ENCODE data around the gene GIGYF1.

DNA sequence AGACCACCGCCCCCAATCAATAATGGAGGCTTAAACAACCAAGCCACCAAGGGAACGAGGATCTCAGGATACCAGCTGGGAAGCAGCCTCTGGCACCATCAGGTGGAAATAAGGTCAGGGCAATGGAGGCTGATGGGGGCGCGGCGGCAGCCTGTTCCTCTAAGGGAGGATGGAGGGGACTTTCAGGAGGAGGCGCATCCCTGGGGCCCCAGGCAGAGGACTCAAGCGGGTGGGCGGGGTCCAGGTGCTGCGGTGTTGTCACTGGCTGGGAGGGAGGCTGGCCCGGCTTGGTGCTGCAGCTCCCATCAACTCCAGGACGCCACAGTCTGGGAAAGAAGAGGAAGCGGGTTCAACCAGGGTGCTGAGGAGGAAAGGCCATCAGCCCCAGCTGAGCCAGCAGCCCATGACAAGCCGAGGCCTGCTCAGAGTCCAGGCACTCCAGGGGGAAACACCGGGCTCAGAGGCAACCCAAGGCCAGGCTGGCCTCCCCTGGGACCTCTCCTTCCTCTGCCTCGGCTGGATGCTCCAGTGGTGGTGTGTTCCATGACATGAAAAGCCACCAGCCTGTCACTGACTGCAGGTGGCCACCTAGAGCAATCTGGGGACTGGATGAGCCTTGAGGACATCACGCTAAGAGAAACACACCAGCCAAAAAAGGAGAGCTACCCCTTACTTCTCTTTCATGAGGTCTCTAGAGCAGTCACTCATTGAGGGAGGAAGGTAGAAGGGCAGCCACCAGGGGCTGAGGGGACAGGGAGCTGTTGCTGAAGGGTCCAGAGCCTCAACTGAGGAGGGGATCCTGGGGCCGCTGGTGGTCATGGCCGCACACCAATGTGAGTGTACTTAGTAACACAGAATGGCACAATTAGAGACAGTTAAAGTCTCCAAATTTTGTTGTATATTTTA lies 4.6 kb downstream of the GIGYF1 start:
- TF ChIP-seq, protein P1, sequence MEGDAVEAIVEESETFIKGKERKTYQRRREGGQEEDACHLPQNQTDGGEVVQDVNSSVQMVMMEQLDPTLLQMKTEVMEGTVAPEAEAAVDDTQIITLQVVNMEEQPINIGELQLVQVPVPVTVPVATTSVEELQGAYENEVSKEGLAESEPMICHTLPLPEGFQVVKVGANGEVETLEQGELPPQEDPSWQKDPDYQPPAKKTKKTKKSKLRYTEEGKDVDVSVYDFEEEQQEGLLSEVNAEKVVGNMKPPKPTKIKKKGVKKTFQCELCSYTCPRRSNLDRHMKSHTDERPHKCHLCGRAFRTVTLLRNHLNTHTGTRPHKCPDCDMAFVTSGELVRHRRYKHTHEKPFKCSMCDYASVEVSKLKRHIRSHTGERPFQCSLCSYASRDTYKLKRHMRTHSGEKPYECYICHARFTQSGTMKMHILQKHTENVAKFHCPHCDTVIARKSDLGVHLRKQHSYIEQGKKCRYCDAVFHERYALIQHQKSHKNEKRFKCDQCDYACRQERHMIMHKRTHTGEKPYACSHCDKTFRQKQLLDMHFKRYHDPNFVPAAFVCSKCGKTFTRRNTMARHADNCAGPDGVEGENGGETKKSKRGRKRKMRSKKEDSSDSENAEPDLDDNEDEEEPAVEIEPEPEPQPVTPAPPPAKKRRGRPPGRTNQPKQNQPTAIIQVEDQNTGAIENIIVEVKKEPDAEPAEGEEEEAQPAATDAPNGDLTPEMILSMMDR (IDR thresholded peaks at IDR 0.05; ENCODE audit: poor library complexity): no peak
- no peak for TF ChIP-seq EZH2 (IDR thresholded peaks at IDR 0.05; ENCODE audit: borderline replicate concordance)

All from hepatocyte (in vitro differentiated cells).